GM18907 (cell line): ENCODE measurements around the gene CHRNA4.

Experiments
- ATAC-seq: cut with Tn5 transposase; IDR thresholded peaks from one replicate; pipeline ENCODE4 v1.9.1; 2021; ENCODE audit warnings: mild to moderate bottlenecking, moderate library complexity; ENCODE audit not compliant: unreplicated experiment

Gene CHRNA4

GRCh38 chr20:63322933-63323273 lies 38.2 kb downstream of the CHRNA4 start:
- no peak for ATAC-seq

GRCh38 chr20:63322146-63322932 lies 38.8 kb downstream of the CHRNA4 start:
- no peak for ATAC-seq

GRCh38 chr20:63321148-63321831 lies 39.9 kb downstream of the CHRNA4 start:
- no peak for ATAC-seq

- no peak for ATAC-seq
Measured at GRCh38 chr20:63320616-63321147, 40.5 kb downstream of the CHRNA4 start.

- no peak for ATAC-seq
Measured at GRCh38 chr20:63320041-63320511, 41.1 kb downstream of the CHRNA4 start.

- ATAC-seq = no peak
Measured at GRCh38 chr20:63319164-63320040, 41.7 kb downstream of the CHRNA4 start.

GRCh38 chr20:63318391-63319163 lies 42.6 kb downstream of the CHRNA4 start:
- no peak for ATAC-seq

GRCh38 chr20:63317601-63318291 lies 43.4 kb downstream of the CHRNA4 start:
- ATAC-seq = no peak

- no peak for ATAC-seq
Measured at GRCh38 chr20:63317061-63317460, 44.1 kb downstream of the CHRNA4 start.

- no peak for ATAC-seq
Measured at GRCh38 chr20:63316502-63316921, 44.6 kb downstream of the CHRNA4 start.

GRCh38 chr20:63315731-63316491 lies 45.2 kb downstream of the CHRNA4 start:
- no peak for ATAC-seq

- ATAC-seq = no peak
Measured at GRCh38 chr20:63315240-63315689, 45.9 kb downstream of the CHRNA4 start.

GRCh38 chr20:63314566-63315239 lies 46.4 kb downstream of the CHRNA4 start:
- ATAC-seq = no peak

- no peak for ATAC-seq
Measured at GRCh38 chr20:63314015-63314471, 47.1 kb downstream of the CHRNA4 start.

- no peak for ATAC-seq
Measured at GRCh38 chr20:63313349-63314014, 47.7 kb downstream of the CHRNA4 start.

GRCh38 chr20:63312690-63313348 lies 48.3 kb downstream of the CHRNA4 start:
- no peak for ATAC-seq

GRCh38 chr20:63312273-63312672 lies 48.9 kb downstream of the CHRNA4 start:
- no peak for ATAC-seq
